Right renal cortex interstitium (tissue), 3 donors: ENCODE results near the gene AKR1B15. TPM values are rescaled to one million over a fixed set of nuclear protein-coding genes. Genes with fewer than 3 reads are reported as not detected.
"Not testable (repeated sequence)": the region's sequence is repeated elsewhere in the genome, so short reads cannot be mapped to it uniquely, and the experiment has no call there.

Experiments
- DNase-seq, 3 donors: peaks; one replicate each; pipeline ENCODE4 v3.0.0-alpha.2; 2013; ENCODE audit warnings: low read depth in 3 of 3, low spot score in 2 of 3
- polyA plus RNA-seq, 3 donors: library from polyadenylated mRNA; unstranded; fragments of 120-200 nt; gene quantifications; one replicate each; pipeline ENCODE4 v1.2.1, GENCODE V29; 2013; ENCODE audit not compliant: insufficient read length in 3 of 3

AKR1B15 gene
- polyA plus RNA-seq, 3 donors: 0.11 TPM; not detected in 2

DNA sequence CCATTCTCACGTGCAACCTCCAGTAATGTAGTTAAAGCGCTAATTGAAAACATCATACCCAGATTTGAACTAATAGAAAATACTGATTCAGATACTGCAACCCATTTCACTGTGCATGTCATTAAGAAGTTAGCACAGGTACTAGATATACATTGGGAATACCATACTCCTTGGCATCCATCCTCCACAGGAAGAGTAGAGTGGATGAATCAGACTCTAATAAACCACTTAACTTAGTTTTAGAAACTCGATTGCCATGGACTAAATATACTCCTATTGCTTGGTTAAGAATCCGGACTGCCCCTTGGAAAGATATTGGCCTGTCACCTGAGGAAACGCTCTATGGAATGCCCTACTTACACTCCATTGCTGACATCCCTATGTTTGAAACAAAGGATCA is 9.5 kb downstream of the AKR1B15 start:
- DNase-seq: no peak

GRCh38 chr7:134561616-134562015 is 12.7 kb downstream of the AKR1B15 start:
- DNase-seq: not testable (repeated sequence)

- DNase-seq: no peak
Observed at GRCh38 chr7:134562136-134562535, 13.2 kb downstream of the AKR1B15 start.

- not testable (repeated sequence) for DNase-seq
Observed at GRCh38 chr7:134563398-134563749, 14.5 kb downstream of the AKR1B15 start.

DNA sequence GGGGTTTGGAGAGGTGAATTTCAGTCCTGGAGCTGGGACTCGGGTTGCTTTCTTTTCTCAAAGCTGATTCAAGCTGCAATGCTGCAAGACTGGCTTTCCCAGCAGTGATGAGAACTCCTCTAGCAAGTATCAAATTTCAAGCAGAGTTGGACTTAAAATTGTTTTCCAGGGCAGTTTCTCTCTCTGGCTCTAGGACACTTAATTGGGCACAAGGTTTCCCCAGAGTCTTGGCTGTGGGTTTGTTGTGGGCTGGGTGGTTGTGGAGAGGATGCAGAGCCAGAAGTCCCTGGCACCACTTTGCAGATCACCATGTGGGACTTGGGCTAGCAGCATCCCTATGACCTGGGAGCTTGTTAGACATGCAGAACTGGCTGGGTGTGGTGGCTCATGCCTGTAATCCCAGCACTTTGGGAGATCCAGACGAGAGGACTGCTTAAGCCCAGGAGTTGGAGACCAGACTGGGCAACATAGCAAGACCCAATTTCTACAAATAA is 16.8 kb downstream of the AKR1B15 start:
- DNase-seq: no peak

GRCh38 chr7:134567368-134567767 is 18.5 kb downstream of the AKR1B15 start:
- no peak for DNase-seq

- not testable (repeated sequence) for DNase-seq
Observed at GRCh38 chr7:134569962-134570361, 21.1 kb downstream of the AKR1B15 start.

DNA sequence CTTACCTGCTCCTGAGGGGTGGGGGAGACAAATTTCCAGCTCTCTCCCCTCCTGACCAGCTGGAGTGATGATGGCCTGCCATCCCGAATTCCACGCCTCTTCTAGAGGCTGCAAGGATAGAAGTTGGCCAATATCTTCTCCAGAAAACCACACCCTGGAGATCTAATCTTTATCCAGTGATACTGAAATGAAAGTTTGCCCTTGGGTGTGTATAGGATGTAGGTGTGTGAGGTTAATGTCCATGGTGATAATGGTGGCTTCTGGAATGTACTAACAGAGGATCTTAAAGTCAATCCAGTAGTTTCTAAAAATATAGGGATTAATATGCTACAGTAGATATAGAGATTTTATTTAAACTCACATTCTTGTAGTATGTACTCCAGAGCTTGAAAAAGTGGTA is 22.2 kb downstream of the AKR1B15 start:
- no peak for DNase-seq

DNA sequence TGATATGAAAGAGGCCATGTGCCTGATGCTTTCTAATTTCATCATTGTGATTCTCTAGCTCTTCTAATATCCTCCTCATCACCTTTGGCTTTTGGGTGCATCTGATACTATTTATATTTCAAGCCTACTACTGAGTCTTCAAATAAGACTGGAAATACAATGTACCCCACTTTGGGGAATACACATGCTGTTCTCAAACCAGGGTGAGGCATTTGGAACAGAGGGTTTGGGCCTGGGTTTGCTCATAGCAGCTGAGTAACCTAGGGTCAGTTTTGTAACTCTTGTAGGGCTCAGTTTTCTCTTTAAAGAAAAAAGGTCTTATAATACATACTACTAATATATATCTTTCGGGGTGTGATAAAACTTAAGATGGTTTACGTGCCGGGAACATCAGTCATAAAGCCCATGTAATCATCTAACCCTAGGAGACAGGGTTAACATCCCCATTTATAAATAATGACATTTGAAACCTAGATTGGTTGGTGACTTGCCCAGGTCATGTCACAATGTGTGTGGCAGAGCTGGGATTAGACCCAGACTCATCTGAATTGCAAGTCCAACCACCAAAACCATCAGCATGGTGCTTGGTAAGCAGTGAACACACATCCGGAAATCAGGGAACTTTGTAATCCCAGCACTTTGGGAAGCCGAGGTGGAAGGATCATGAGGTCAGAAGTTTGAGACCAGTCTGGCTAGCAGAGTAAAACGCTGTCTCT is 23.0 kb downstream of the AKR1B15 start:
- DNase-seq: no peak

GRCh38 chr7:134574322-134574721 is 25.4 kb downstream of the AKR1B15 start:
- DNase-seq: no peak

DNA sequence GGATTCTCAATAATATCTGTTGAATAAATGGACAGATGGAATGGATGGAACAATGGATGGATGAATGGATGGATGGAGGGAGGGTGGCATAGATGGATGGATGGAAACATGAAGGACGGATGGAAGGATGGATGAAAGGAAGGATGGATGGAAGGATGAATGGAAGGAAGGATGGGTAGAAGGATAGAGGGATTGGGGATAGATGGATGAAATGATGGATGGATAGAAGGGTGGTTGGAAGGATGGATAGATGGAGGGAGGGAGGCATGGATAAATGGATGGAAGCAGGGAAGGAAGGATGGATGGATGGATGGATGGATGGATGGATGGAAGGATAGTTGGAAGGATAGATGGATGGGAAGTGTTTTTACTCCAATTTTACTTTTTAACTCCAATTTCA is 35.4 kb downstream of the AKR1B15 start:
- DNase-seq: no peak

- no peak for DNase-seq
Observed at GRCh38 chr7:134585897-134586296, 37.0 kb downstream of the AKR1B15 start.

DNA sequence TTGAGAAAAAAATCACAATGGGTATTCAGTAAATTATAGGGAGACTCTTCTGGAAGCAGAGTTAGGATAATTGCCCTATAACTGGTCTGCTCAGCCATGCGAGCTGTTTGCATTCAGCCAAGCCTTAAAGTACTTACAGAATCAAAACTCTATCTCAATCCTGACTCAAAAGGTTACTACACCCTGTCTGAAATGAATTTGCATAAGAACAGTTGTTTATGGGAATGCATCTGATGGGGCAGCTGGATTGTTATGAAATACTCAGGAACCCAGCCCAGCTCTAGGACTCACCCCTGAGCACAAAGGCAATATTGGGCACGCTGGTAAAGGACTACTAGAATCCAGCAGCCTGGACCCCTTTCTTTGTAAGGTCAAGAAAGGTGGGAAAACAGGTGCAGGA is 38.8 kb downstream of the AKR1B15 start:
- DNase-seq: no peak

- DNase-seq: no peak
Observed at GRCh38 chr7:134589491-134589941, 40.6 kb downstream of the AKR1B15 start.

DNA sequence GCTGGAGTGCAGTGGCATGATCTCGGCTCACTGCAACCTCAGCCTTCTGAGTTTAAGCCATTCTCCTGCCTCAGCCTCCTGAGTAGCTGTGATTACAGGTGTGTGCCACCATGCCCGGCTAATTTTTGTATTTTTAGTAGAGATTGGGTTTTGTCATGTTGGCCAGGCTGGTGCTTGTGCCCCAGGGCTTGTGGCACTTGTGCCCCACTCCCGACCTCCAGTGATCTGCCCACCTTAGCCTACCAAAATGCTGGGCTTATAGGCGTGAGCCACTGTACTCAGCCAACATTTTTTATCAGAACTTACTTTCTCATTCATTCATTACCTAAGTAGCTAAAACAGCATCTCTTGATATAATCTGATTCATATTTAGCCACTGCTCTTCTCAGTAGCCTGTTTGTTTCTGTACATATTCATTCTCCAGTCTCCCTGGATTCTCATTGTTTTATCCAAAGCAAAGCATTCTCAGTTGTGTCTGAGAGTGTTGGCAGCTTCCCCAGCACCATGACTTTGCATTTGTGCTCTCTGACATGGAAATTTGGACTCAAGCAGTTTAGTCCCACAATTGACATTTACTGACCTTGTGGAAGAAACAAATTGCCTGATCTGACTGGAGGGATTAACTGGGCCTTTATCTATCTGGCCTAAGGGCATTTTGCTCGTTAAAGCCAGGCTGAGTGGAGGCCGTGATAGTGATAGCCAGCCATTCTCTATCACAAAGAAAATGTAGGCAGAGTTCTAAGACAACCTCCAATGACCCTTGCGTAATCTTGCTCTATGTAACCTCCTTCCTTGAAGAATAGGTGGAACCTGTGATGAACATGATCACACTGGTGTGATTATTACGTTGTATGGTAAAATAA is 44.9 kb downstream of the AKR1B15 start:
- DNase-seq: no peak

DNA sequence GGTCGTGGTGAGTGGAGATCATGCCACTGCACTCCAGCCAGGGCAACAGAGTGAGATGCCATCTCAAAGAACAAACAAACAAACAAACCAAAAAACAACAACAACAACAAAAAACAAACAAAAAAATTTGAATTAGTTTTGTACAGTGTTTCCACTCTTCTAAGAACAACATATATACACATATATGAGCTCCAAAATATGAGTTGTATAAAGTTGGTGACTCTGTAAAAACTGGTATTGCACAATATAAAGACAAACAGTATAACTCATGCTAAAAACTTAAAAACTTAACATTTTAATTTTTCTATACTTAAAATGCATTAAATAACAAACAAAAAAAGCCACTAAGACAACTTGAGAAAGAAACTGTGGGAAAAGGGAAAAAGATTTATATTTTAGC is 46.0 kb downstream of the AKR1B15 start:
- DNase-seq: no peak

- no peak for DNase-seq
Observed at GRCh38 chr7:134599371-134599770, 50.5 kb downstream of the AKR1B15 start.

GRCh38 chr7:134601459-134601858 is 52.5 kb downstream of the AKR1B15 start:
- no peak for DNase-seq

DNA sequence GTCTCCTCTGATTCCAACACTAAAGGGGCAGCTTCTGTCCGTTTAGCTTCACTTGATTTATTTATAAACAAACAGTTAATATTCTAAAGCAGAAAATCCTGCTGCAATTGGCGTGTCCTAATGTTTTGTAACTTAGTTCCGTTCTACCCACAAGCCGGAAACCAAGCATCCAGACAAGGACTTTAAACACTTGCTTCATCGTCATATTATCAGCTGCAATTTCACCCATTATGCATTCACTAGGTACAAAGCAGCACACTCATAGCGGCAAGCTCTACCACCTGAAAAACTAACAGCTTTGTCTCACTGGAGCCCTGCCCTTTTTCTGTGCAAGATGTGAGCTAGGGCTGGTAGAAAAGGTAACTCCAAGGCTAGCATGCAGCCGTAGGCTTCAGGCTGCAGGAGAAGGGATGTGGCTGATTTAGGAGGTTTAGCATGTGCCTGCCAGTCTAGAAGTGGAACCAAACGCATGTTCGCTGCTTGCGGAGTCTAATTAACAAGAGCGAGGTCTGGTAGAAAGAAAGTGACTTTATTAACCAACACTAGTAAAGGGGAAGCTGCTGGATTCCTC is 54.1 kb downstream of the AKR1B15 start:
- no peak for DNase-seq

- DNase-seq: peak; percentile 25 to 32 (median 29)
Observed at GRCh38 chr7:134605978-134606923, 57.3 kb downstream of the AKR1B15 start.
